GM20000 (cell line): ENCODE data around the gene LIN52.

Experiments
- DNase-seq: peaks from one replicate; pipeline ENCODE4 v3.0.0; 2012; ENCODE audit warnings: low spot score
- TF ChIP-seq, protein P1 (sequence below): IDR thresholded peaks from 2 replicates; pipeline ENCODE4 v1.5.1; 2012; ENCODE audit warnings: mild to moderate bottlenecking, control low read depth; ENCODE audit errors: extremely low read depth, missing control alignments

The LIN52 gene

DNA sequence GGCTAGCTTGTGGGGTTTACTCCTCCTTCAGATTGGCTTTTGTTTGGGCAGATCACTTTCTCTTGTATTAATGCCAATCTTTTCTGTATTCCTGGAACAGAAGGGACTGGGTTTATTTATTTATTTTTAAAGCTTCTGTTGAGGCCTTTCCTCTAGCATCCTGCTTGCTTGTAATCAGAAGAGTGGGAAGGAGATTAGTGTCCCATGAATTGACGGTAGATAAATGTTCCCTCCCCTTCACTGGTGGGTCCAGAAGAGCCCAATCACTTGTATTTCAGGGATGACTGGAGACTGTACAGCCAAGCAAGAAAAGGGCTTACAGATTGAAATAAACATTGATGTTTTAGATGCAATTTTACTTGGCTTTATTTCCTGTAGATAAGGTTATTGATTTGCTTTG is 71.0 kb downstream of the LIN52 start:
- DNase-seq = no peak
- TF ChIP-seq, protein P1, sequence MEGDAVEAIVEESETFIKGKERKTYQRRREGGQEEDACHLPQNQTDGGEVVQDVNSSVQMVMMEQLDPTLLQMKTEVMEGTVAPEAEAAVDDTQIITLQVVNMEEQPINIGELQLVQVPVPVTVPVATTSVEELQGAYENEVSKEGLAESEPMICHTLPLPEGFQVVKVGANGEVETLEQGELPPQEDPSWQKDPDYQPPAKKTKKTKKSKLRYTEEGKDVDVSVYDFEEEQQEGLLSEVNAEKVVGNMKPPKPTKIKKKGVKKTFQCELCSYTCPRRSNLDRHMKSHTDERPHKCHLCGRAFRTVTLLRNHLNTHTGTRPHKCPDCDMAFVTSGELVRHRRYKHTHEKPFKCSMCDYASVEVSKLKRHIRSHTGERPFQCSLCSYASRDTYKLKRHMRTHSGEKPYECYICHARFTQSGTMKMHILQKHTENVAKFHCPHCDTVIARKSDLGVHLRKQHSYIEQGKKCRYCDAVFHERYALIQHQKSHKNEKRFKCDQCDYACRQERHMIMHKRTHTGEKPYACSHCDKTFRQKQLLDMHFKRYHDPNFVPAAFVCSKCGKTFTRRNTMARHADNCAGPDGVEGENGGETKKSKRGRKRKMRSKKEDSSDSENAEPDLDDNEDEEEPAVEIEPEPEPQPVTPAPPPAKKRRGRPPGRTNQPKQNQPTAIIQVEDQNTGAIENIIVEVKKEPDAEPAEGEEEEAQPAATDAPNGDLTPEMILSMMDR = no peak

DNA sequence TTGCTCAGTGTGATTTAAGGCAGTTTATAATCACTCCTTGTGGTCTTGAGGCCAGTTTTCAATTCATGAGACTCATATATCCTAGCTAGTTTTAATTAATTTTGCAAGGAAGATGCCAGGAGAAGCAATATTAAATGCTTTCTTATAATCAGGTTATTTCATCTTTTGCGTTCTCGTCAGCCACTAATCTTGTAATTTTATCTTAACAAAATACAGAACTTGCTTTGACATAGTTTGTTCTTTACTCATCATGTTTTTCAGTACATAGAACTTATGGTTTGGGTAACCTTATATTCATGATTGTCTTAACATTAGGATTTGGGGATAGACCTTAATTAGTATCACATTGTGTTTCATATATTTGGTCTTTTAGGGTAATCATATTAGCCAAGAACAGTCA is 76.0 kb downstream of the LIN52 start:
- TF ChIP-seq, protein P1 = no peak
- no peak for DNase-seq

DNA sequence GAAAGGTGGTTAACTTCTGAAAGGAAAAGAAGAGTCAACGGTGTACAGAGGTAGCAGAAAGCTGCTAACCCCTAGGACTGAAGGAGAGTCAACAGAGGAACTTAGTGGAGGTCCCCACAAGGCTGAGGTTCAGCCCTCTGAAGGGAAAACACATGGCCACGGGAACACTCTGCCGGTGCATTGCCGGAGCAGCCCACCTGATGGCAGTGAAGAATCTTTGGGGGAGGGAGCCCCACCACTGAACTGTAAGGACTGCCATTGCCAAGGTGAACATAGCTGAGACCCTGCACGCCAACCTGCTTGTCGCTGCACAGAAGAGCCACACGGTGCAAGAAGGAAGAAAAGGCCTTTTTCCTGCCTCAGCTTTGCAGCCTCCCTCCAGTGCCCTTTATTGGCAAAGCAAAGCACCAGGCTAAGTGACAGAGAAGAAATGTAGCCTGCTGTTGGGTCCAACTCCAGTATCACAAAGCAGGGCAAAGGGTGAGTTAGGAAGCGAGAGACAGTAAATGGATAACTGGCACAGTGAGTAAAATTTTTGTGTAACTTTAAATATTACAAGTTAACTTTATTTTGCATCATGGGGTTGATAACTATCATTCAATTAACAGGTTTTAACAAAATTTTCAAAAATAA is 76.9 kb downstream of the LIN52 start:
- DNase-seq = no peak
- TF ChIP-seq, protein P1 = no peak

DNA sequence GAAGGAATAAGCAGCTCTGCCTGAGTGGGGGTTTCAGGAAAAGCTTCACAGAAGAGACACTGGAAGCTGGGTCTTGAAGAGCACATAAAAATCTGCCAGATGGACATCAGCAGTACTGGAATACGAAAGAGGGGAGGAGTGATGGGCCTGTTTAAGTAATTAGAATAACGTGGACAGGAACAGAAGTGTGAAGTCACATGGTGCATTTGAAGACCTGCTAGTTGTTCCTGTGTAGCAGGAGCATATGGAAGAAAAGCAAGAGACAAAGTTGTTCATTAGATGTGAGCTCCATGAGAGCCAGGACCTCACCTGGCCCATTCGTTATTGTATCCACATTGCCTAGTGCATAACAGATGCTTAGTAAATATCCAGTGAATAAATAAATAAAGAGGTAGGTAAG is 85.2 kb downstream of the LIN52 start:
- no peak for DNase-seq
- TF ChIP-seq, protein P1 = no peak

DNA sequence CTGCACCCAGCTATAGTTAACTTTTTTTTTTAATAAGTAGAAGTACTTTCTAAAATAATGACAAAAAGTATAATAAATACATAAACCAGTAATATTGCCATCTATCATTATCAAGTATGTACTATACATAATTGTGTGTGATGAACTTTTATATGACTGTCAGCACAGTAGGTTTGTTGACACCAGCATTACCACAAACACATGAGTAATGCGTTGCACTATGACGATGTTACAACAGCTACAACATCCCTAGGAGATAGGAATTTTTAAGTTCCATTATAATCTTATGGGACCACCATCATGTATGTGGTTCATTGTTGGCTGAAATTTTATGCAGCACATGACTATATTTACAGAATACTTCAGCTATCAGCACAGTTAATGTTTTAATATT is 91.6 kb downstream of the LIN52 start:
- TF ChIP-seq, protein P1 = no peak
- DNase-seq = no peak

DNA sequence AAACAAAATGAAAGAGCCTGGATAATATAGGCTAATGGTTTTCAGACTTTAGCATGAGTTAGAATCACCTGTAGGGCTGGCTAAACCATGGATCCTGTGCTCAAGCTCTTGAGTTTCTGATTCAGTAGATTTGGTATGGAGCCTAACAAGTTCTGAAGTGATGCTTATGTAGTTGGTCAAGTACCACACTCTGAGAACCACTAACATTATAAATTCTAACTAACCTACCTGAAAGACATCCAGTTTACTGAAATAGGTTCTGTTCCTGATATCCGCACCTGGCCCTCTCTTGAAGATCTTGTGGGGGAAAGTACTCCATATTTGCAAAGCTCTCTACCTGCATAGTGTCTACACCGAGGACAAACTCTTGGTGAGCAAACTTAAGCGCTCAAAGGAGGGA is 95.1 kb downstream of the LIN52 start:
- TF ChIP-seq, protein P1 = no peak
- DNase-seq = no peak

DNA sequence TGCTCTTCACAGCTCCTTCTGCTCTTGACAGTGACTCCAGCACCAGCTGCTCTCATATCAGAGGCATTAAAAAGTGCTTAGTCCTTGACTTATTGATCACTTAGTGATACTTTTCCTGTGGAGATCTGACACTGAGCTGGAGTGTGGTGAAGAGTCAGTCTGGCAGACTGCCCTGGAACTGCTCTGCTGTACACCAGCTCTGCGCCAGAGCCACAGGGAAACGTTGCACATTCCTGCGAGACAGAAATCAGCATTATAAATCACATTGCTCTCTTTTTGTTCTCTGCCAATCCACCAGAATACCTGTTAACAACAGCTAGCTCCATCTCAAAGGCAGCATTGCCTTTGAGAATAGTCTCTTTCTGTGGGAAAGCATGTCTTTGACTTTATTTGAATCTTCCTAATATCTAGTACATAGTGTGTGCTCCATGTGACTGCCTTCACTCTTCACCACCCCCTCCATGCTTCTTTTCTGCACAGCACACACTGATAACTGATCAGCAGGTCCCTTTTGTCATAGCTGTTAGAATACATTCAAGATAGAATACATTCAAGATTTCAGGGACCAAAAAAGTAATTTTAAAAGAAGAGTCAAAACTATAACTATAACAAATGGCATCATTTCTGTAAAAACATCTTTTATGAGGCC is 106.3 kb downstream of the LIN52 start:
- DNase-seq = no peak
- TF ChIP-seq, protein P1 = no peak
